RWPE1 (cell line): ENCODE measurements around the gene MAP1B.
A peak's percentile ranks its signal among the peaks of the same experiment; 100 is the strongest.

Experiments used
- CTCF ChIA-PET: fragments of 350-600 bp; sonication (Branson Sonifier 250); formaldehyde crosslinking; extraction: SDS; loops from one replicate; lab custom pipeline; 2021; lab: Yijun Ruan, JAX
- POLR2A ChIA-PET: fragments of 400-600 bp; formaldehyde crosslinking; extraction: SDS; loops from one replicate; lab custom pipeline; 2020; ENCODE audit warnings: antibody characterized with exemption; ENCODE audit not compliant: low non-redundant PET; lab: Yijun Ruan, JAX
- DNase-seq: peaks from one replicate; pipeline ENCODE4 v3.0.0; 2012; ENCODE audit warnings: low spot score
- H3K27ac ChIP-seq: fragments of 450-650 bp; 2 replicates; pipeline ENCODE4 v1.5.1; 2017
- CTCF ChIP-seq: fragments of 450-650 bp; conservative IDR thresholded peaks from 2 replicates; pipeline ENCODE4 v1.5.1; 2017; ENCODE audit warnings: low read depth, mild to moderate bottlenecking

Gene MAP1B

GRCh38 chr5:72152545-72152944, 45.3 kb downstream of the MAP1B start:
- no peak for TF ChIP-seq CTCF
- DNase-seq, result no peak
- POLR2A ChIA-PET, result no interaction called here
- peak overlapping the region; percentile 26 for H3K27ac ChIP-seq
- CTCF ChIA-PET, result no interaction called here

DNA sequence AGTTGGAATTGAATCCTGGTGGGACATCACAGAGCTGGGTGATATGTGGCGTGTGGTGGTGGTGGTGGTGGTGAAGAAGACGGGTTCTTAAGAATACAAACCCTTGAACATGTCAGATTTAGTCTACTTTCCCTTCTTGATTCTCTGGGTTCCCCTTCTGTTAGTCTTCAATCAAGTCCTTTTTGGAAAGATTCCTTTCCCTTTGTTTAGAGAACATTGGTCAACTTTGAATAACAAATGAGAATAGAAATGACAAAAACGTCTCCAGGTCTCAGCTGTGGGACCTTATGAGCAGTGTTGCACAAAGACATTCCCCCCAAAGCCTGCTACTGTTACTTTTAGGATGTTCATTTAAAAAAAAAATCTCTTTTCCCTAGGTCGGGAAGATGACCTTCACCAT, 46.3 kb downstream of the MAP1B start:
- TF ChIP-seq CTCF, result no peak
- ChIA-PET POLR2A (no interaction called here), CTCF (interaction anchor here (0.7 kb wide), 1 partner anchor 19 kb away, joined by 3 read pairs; no protein-coding TSS in a partner anchor)
- no peak overlapping the region for H3K27ac ChIP-seq
- no peak for DNase-seq

GRCh38 chr5:72154076-72154756, 46.9 kb downstream of the MAP1B start:
- no peak for DNase-seq
- CTCF ChIA-PET, result no interaction called here
- no peak for TF ChIP-seq CTCF
- POLR2A ChIA-PET, result no interaction called here
- H3K27ac ChIP-seq, result no peak overlapping the region

- TF ChIP-seq CTCF, result no peak
- ChIA-PET CTCF (interaction anchor here (0.6 to 1.0 kb wide), 3 partner anchors 9 to 35 kb away, joined by 3 read pairs; no protein-coding TSS in a partner anchor), POLR2A (no interaction called here)
- no peak for DNase-seq
- H3K27ac ChIP-seq, result no peak overlapping the region
Measured at GRCh38 chr5:72156946-72157624, 49.8 kb downstream of the MAP1B start.

DNA sequence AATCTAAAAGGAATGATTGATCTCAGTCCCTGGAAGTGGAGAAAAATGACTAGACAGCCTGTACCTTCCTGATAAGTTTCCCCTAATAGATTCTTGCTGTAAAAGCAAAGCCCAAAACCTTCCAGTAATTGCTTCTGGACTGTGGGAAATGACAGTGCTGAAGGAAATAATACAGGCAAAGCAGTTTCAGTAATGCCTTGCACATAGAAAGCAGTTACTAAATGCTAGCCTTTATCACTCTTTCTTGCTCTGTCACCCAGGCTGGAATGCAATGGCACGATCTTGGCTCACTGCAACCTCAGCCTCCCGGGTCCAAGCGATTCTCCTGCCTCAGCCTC, 50.3 kb downstream of the MAP1B start:
- no peak overlapping the region for H3K27ac ChIP-seq
- ChIA-PET CTCF (interaction anchor here (0.6 kb wide), 1 partner anchor 9 kb away, joined by 3 read pairs; no protein-coding TSS in a partner anchor), POLR2A (no interaction called here)
- no peak for TF ChIP-seq CTCF
- DNase-seq, result no peak

DNA sequence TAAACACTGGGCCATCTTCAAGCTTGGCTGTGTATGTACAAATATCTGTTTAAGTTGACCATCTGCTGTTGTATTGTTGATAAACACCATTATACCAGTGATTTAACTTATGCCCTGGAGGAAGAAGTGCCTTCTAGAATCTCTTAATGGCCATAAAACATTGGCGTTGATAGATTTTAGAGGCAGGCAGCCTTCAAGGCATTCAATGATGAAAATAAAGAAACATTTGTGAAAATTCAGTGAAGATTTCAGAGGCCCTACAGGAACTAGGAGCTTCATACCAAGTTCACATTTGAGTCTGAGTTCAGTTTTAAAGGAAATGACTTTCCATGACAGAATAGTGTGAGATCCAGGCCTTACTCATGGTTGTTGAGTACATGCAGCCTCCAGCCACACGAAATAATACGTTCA, 52.2 kb downstream of the MAP1B start:
- H3K27ac ChIP-seq, result no peak overlapping the region
- POLR2A ChIA-PET, result no interaction called here
- CTCF ChIA-PET, result interaction anchor here (0.6 to 0.9 kb wide), 2 partner anchors 20 to 156 kb away, joined by 3 to 5 read pairs; no protein-coding TSS in a partner anchor
- TF ChIP-seq CTCF, result no peak
- DNase-seq, result no peak
